Left lung (tissue), 14 donors: ENCODE measurements around the gene CLMP. TPM values are rescaled to one million over a fixed set of nuclear protein-coding genes. Genes with fewer than 3 reads are reported as not detected.

Source experiments
- ATAC-seq: fragments of 200-7000 bp; cut with Tn5 transposase; one replicate; pipeline ENCODE4 v1.9.1; 2020; ENCODE audit warnings: moderate library complexity
- DNase-seq, 4 donors: peaks; one replicate each; pipeline ENCODE4 v3.0.0-alpha.2; 2013 to 2020
- H3K27ac ChIP-seq, 2 donors: fragments of 200-600 bp; sonication (generic) in 1 of 2; one replicate each; pipeline versions ENCODE4 v1.5.0 to v1.8.0; 2020 to 2021
- H3K27me3 ChIP-seq, 2 donors: fragments of 200-600 bp; sonication (generic) in 1 of 2; one replicate each; pipeline versions ENCODE4 v1.5.0 to v1.8.0; 2020 to 2021
- H3K36me3 ChIP-seq, 2 donors: fragments of 200-600 bp; sonication (generic) in 1 of 2; one replicate each; pipeline versions ENCODE4 v1.5.0 to v1.8.0; 2020 to 2021
- H3K4me1 ChIP-seq, 2 donors: fragments of 200-600 bp; one replicate each; pipeline ENCODE4 v1.8.0; 2021
- H3K4me3 ChIP-seq, 2 donors: fragments of 200-600 bp; sonication (generic) in 1 of 2; one replicate each; pipeline versions ENCODE4 v1.5.0 to v1.8.0; 2020 to 2021; ENCODE audit warnings: mild to moderate bottlenecking in 1 of 2
- H3K9me3 ChIP-seq, 2 donors: fragments of 200-600 bp; sonication (generic) in 1 of 2; one replicate each; pipeline versions ENCODE4 v1.5.0 to v1.8.0; 2020 to 2021
- CTCF ChIP-seq, 2 donors: fragments of 200-600 bp; sonication (generic) in 1 of 2; IDR thresholded peaks; one replicate each; pipeline versions ENCODE4 v1.5.0 to v1.8.0; 2021; ENCODE audit warnings: antibody characterized with exemption in 2 of 2
- intact Hi-C, 2 donors: fragments of 100-400 bp; cut with DNase I; formaldehyde crosslinking; loops; one replicate each; pipeline versions ENCODE4 v1.11.2 to v1.14.2; 2022
- long read RNA-seq, 12 donors: library from polyadenylated mRNA in 2 of 12; unstranded in 2 of 12; transcript quantifications; one replicate each; pipeline ENCODE4 v2.0.0 and lab custom pipeline, GENCODE V29; 2019 to 2026
- polyA plus RNA-seq, 6 donors: library from polyadenylated mRNA; unstranded; fragments of 120-200 nt; gene quantifications; one replicate each; pipeline ENCODE4 v1.2.1, GENCODE V29; 2013; ENCODE audit not compliant: insufficient read length in 6 of 6
- total RNA-seq, 2 donors: library from RNA; stranded (reverse); fragmentation: NEBNext Ultra II Directional; extraction: Animal tissue kit (Norgen Biotek cat#: 25700); gene quantifications; one replicate each; pipeline ENCODE4 v1.2.1, GENCODE V29; 2021
- donor health status: DM: no; HTN: yes; CAD: no.
- donor health status: DM: no; HTN: no; CAD: no.

Gene CLMP
- total RNA-seq (10 to 100 TPM; 20.4 to 22.5 TPM), polyA plus RNA-seq (10 to 100 TPM; 16.5 to 19.5 (median 17.9) TPM)
- long read RNA-seq, donor 1, full-length matches to known transcripts: 5 of 12 reads
- long read RNA-seq, donor 1, partial matches to known transcripts: 7 of 12 reads
- long read RNA-seq, donor 1, other reads (novel, unspliced or antisense): 0 of 12 reads
- long read RNA-seq, donor 2, full-length matches to known transcripts: 2 of 2 reads
- long read RNA-seq, donor 2, partial matches to known transcripts: 0 of 2 reads
- long read RNA-seq, donor 2, other reads (novel, unspliced or antisense): 0 of 2 reads
- long read RNA-seq, donor 3, full-length matches to known transcripts: 1 of 1 reads
- long read RNA-seq, donor 3, partial matches to known transcripts: 0 of 1 reads
- long read RNA-seq, donor 3, other reads (novel, unspliced or antisense): 0 of 1 reads
- long read RNA-seq, donor 4, partial matches to known transcripts: 0 of 2 reads
- long read RNA-seq, donor 4, other reads (novel, unspliced or antisense): 2 of 2 reads
- long read RNA-seq, donor 5, full-length matches to known transcripts: 2 of 2 reads
- long read RNA-seq, donor 5, partial matches to known transcripts: 0 of 2 reads
- long read RNA-seq, donor 5, other reads (novel, unspliced or antisense): 0 of 2 reads
- long read RNA-seq, donor 6, full-length matches to known transcripts: 2 of 2 reads
- long read RNA-seq, donor 6, partial matches to known transcripts: 0 of 2 reads
- long read RNA-seq, donor 6, other reads (novel, unspliced or antisense): 0 of 2 reads
- long read RNA-seq, donor 7, full-length matches to known transcripts: 2 of 2 reads
- long read RNA-seq, donor 7, partial matches to known transcripts: 0 of 2 reads
- long read RNA-seq, donor 7, other reads (novel, unspliced or antisense): 0 of 2 reads
- long read RNA-seq, donor 8, full-length matches to known transcripts: 3 of 3 reads
- long read RNA-seq, donor 8, partial matches to known transcripts: 0 of 3 reads
- long read RNA-seq, donor 8, other reads (novel, unspliced or antisense): 0 of 3 reads
- long read RNA-seq, donor 9: 0 reads
- long read RNA-seq, donor 10, full-length matches to known transcripts: 1 of 1 reads
- long read RNA-seq, donor 10, partial matches to known transcripts: 0 of 1 reads
- long read RNA-seq, donor 10, other reads (novel, unspliced or antisense): 0 of 1 reads
- long read RNA-seq, donor 11, full-length matches to known transcripts: 2 of 2 reads
- long read RNA-seq, donor 11, partial matches to known transcripts: 0 of 2 reads
- long read RNA-seq, donor 11, other reads (novel, unspliced or antisense): 0 of 2 reads
- long read RNA-seq, donor 12: 0 reads

GRCh38 chr11:123195188-123196059 is at the start of gene CLMP:
TSS of gene CLMP (minus strand) at chr11:123195248. CDS start at chr11:123194940, 308 bp downstream.
- TF ChIP-seq CTCF (IDR thresholded peaks at IDR 0.05): no peak
- Histone ChIP-seq H3K36me3 (no peaks in the 10 kb centered on the region), H3K9me3 (no peaks in the 10 kb centered on the region), H3K27ac (peak within 1 kb of the TSS; percentile 33 to 50), H3K4me1 (peaks cover 5 to 15% of the 10 kb centered on the region in 2 donors), H3K27me3 (peaks cover 28 to 96% of the 10 kb centered on the region in 2 donors), H3K4me3 (peak within 1 kb of the TSS; percentile 21 to 31)
- intact Hi-C loops: no loop called here
- DNase-seq: peak; percentile 58 to 84 (median 70)
- ATAC-seq: peak; percentile 86

DNA sequence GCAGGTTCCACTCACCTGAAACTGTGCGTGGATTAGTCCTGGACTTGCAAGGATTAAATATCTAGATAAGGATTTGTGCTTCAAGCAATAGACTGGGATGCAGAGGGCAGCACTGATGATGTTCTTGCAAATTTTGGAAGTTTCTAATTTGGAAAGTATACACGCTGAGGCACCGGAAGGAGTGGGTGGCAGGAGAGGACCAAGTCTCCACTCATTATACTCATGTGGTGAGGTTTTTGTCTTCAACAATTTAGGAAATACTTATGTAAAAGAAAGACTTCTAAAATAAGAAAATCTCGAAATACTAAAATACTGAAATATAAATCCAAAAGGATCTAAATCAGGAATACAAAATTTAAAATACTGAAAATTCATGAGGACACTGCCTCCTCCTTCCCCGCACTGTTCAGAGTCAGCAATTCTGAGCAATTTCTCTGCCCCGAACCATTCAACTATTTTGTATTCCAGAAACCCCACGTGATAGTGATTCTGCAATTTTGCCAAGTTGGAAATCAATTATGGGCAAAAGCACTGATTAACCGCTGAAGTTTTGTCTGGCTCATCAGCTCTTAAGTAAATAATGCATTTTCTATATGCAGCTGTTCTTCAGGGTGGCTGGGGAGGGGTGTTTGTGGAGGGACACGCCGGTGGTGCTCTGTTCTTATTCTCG is 47.0 kb upstream of the CLMP start:
- no peaks in the 10 kb centered on the region for H3K36me3 ChIP-seq
- TF ChIP-seq CTCF (IDR thresholded peaks at IDR 0.05): no peak
- no peaks in the 10 kb centered on the region for H3K27me3 ChIP-seq
- intact Hi-C loops: no loop called here
- H3K27ac ChIP-seq: no peak overlapping the region
- H3K9me3 ChIP-seq: no peaks in the 10 kb centered on the region
- no peaks in the 10 kb centered on the region for H3K4me1 ChIP-seq
- no peak for ATAC-seq
- H3K4me3 ChIP-seq: no peak overlapping the region
- DNase-seq: no peak

- ATAC-seq: no peak
- Histone ChIP-seq H3K9me3 (no peaks in the 10 kb centered on the region), H3K4me1 (no peaks in the 10 kb centered on the region), H3K27me3 (no peaks in the 10 kb centered on the region), H3K27ac (no peak overlapping the region), H3K36me3 (no peaks in the 10 kb centered on the region), H3K4me3 (no peak overlapping the region)
- DNase-seq: no peak
- TF ChIP-seq CTCF (IDR thresholded peaks at IDR 0.05): no peak
- intact Hi-C loops: no loop called here
Measured at GRCh38 chr11:123241294-123241693, 46.2 kb upstream of the CLMP start.
